ENCODE results near the gene ATP13A3. TPM values are rescaled to one million over a fixed set of nuclear protein-coding genes. Genes with fewer than 3 reads are reported as not detected.

The ATP13A3 gene
- total and polyA plus RNA-seq, 10 of the 15 experiments (the other 5 are each of a cell fraction or from before 2014, with no cell fraction given): 14.0 to 108 (median 69.5) TPM

- Histone ChIP-seq H3K4me2 (ENCODE audit: control insufficient read depth, insufficient read depth) (no peak overlapping the region), H3K27ac (ENCODE audit: control insufficient read depth, insufficient read depth) (no peak overlapping the region), H3K27me3 (replicated peaks in 1 of 2; ENCODE audit: control insufficient read depth in 2 of 2, insufficient read depth in 2 of 2, low read length in 1 of 2) (peaks cover 0 to 3% of the 10 kb centered on the region in 2 experiments; a peak in 2 of 4 replicates), H2AFZ (ENCODE audit: control insufficient read depth, low read depth, low read length) (no peak overlapping the region), H3K4me1 (ENCODE audit: control insufficient read depth, insufficient read depth, low read length) (no peaks in the 10 kb centered on the region), H3K4me3 (no peak overlapping the region), H3K36me3 (ENCODE audit: control insufficient read depth in 2 of 2, insufficient read depth in 2 of 2, low read length in 1 of 2) (no peaks in the 10 kb centered on the region), H3K9me3 (replicated peaks; ENCODE audit: control insufficient read depth, insufficient read depth, low read length) (no peaks in the 10 kb centered on the region), H3K79me2 (ENCODE audit: control insufficient read depth, insufficient read depth, low read length) (no peaks in the 10 kb centered on the region), H3K9ac (ENCODE audit: control insufficient read depth, insufficient read depth, low read length) (no peak overlapping the region), H4K20me1 (ENCODE audit: control insufficient read depth, insufficient read depth) (no peaks in the 10 kb centered on the region)
- in situ Hi-C loops (cut with MboI): no loop called here
- no TSS peak for BruUV-seq (replicated peaks)
- WGBS (ENCODE audit: insufficient coverage, insufficient replicate concordance, low lambda C conversion rate, missing lambda C conversion rate): 0% methylated on average over 2 of the region's 2 CpGs
- ChIA-PET CTCF (interaction anchor here (3.9 kb wide), 1 partner anchor 10 kb away, joined by 18 read pairs; no protein-coding TSS in a partner anchor), RAD21 (ENCODE audit: unreplicated experiment) (no interaction called here), POLR2A (no interaction called here), SMC1A (ENCODE audit: uncharacterized antibody, unreplicated experiment) (no interaction called here)
- ATAC-seq (no peak), FAIRE-seq (no peak), DNase-seq (ENCODE audit: low read depth, low spot score) (no peak)
- intact Hi-C loops (cut with micrococcal nuclease; ENCODE audit: unreplicated experiment): no loop called here
- TF ChIP-seq JUNB (IDR thresholded peaks at IDR 0.05) (no peak), SP1 (IDR thresholded peaks at IDR 0.05; ENCODE audit: low read depth, low read length) (no peak), CBFB (IDR thresholded peaks at IDR 0.05; ENCODE audit: low read depth) (no peak)
- TF ChIP-seq, protein P1, sequence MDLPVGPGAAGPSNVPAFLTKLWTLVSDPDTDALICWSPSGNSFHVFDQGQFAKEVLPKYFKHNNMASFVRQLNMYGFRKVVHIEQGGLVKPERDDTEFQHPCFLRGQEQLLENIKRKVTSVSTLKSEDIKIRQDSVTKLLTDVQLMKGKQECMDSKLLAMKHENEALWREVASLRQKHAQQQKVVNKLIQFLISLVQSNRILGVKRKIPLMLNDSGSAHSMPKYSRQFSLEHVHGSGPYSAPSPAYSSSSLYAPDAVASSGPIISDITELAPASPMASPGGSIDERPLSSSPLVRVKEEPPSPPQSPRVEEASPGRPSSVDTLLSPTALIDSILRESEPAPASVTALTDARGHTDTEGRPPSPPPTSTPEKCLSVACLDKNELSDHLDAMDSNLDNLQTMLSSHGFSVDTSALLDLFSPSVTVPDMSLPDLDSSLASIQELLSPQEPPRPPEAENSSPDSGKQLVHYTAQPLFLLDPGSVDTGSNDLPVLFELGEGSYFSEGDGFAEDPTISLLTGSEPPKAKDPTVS (IDR thresholded peaks at IDR 0.05; ENCODE audit: low read depth, low read length): no peak
Observed at GRCh38 chr3:194354315-194354714, 132.5 kb downstream of the ATP13A3 start.

Small RNA genes within 50 kb of the gene (small RNA-seq; reads per million reads assigned to genes)
- gene AC108676.2: not detected
- gene RNU6-1101P: not detected

Other genes with a start within 250 kb of the ATP13A3 start
- not detected in 2 replicates for gene CPN2, start 135.7 kb downstream of the ATP13A3 start, total RNA-seq (2014; rRNA removed)
- gene CPN2, start 135.7 kb downstream of the ATP13A3 start, total RNA-seq (2014; rRNA removed; fragmentation: Illumina TruSeq; extraction: Trizol): not detected in 2 replicates
- 0.05 TPM in 1 of 2 replicates, not detected in the other for gene CPN2, start 135.7 kb downstream of the ATP13A3 start, total RNA-seq (2021)
- not detected in 2 replicates for gene CPN2, start 135.7 kb downstream of the ATP13A3 start, polyA plus RNA-seq (2011; rRNA removed)
- gene CPN2, start 135.7 kb downstream of the ATP13A3 start, polyA plus RNA-seq (2014; fragmentation: Illumina TruSeq; extraction: Trizol): not detected in 2 replicates
- gene CPN2, start 135.7 kb downstream of the ATP13A3 start, polyA plus RNA-seq (2014; fragmentation: Nextera tagmentation; extraction: Ambion mirVana): not detected
- not detected in 2 replicates for gene CPN2, start 135.7 kb downstream of the ATP13A3 start, polyA plus RNA-seq (2014; rRNA removed)
- gene CPN2, start 135.7 kb downstream of the ATP13A3 start, polyA plus RNA-seq (2016; fragmentation: Nextera tagmentation; extraction: Ambion mirVana): not detected
- gene LRRC15, start 117.3 kb downstream of the ATP13A3 start, total RNA-seq (2014; rRNA removed): not detected in 2 replicates
- gene LRRC15, start 117.3 kb downstream of the ATP13A3 start, total RNA-seq (2014; rRNA removed; fragmentation: Illumina TruSeq; extraction: Trizol): not detected in 2 replicates
- not detected in 2 replicates for gene LRRC15, start 117.3 kb downstream of the ATP13A3 start, total RNA-seq (2021)
- not detected in 2 replicates for gene LRRC15, start 117.3 kb downstream of the ATP13A3 start, polyA plus RNA-seq (2011; rRNA removed)
- gene LRRC15, start 117.3 kb downstream of the ATP13A3 start, polyA plus RNA-seq (2014; fragmentation: Illumina TruSeq; extraction: Trizol): not detected in 2 replicates
- gene LRRC15, start 117.3 kb downstream of the ATP13A3 start, polyA plus RNA-seq (2014; fragmentation: Nextera tagmentation; extraction: Ambion mirVana): not detected
- not detected in 2 replicates for gene LRRC15, start 117.3 kb downstream of the ATP13A3 start, polyA plus RNA-seq (2014; rRNA removed)
- gene LRRC15, start 117.3 kb downstream of the ATP13A3 start, polyA plus RNA-seq (2016; fragmentation: Nextera tagmentation; extraction: Ambion mirVana): not detected
- gene GP5, start 87.7 kb downstream of the ATP13A3 start, total RNA-seq (2014; rRNA removed): not detected in 2 replicates
- not detected in 2 replicates for gene GP5, start 87.7 kb downstream of the ATP13A3 start, total RNA-seq (2014; rRNA removed; fragmentation: Illumina TruSeq; extraction: Trizol)
- 0.05 TPM in 1 of 2 replicates, not detected in the other for gene GP5, start 87.7 kb downstream of the ATP13A3 start, total RNA-seq (2021)
- not detected in 2 replicates for gene GP5, start 87.7 kb downstream of the ATP13A3 start, polyA plus RNA-seq (2011; rRNA removed)
- not detected in 2 replicates for gene GP5, start 87.7 kb downstream of the ATP13A3 start, polyA plus RNA-seq (2014; fragmentation: Illumina TruSeq; extraction: Trizol)
- gene GP5, start 87.7 kb downstream of the ATP13A3 start, polyA plus RNA-seq (2014; fragmentation: Nextera tagmentation; extraction: Ambion mirVana): not detected
- 0.06 TPM in 1 of 2 replicates, not detected in the other for gene GP5, start 87.7 kb downstream of the ATP13A3 start, polyA plus RNA-seq (2014; rRNA removed)
- not detected for gene GP5, start 87.7 kb downstream of the ATP13A3 start, polyA plus RNA-seq (2016; fragmentation: Nextera tagmentation; extraction: Ambion mirVana)
- 4.0 and 7.6 TPM in 2 replicates for gene TMEM44, start 146.4 kb upstream of the ATP13A3 start, total RNA-seq (2014; rRNA removed)
- 2.9 and 3.1 TPM in 2 replicates for gene TMEM44, start 146.4 kb upstream of the ATP13A3 start, total RNA-seq (2014; rRNA removed; fragmentation: Illumina TruSeq; extraction: Trizol)
- gene TMEM44, start 146.4 kb upstream of the ATP13A3 start, total RNA-seq (2021): 7.3 and 8.4 TPM in 2 replicates
- 0.57 and 0.69 TPM in 2 replicates for gene TMEM44, start 146.4 kb upstream of the ATP13A3 start, polyA plus RNA-seq (2011; rRNA removed)
- gene TMEM44, start 146.4 kb upstream of the ATP13A3 start, polyA plus RNA-seq (2014; fragmentation: Illumina TruSeq; extraction: Trizol): 2.9 and 4.9 TPM in 2 replicates
- gene TMEM44, start 146.4 kb upstream of the ATP13A3 start, polyA plus RNA-seq (2014; fragmentation: Nextera tagmentation; extraction: Ambion mirVana): 1 to 10 TPM in 1 of 2 experiments, under 1 TPM in 1; 0.89 to 1.1 TPM
- gene TMEM44, start 146.4 kb upstream of the ATP13A3 start, polyA plus RNA-seq (2014; rRNA removed): 7.7 and 8.3 TPM in 2 replicates
- 1 to 10 TPM; 1.9 to 4.1 TPM for gene TMEM44, start 146.4 kb upstream of the ATP13A3 start, polyA plus RNA-seq (2016; fragmentation: Nextera tagmentation; extraction: Ambion mirVana)
- 56.1 and 59.3 TPM in 2 replicates for gene LSG1, start 185.2 kb upstream of the ATP13A3 start, total RNA-seq (2014; rRNA removed)
- gene LSG1, start 185.2 kb upstream of the ATP13A3 start, total RNA-seq (2014; rRNA removed; fragmentation: Illumina TruSeq; extraction: Trizol): 57.0 and 58.6 TPM in 2 replicates
- gene LSG1, start 185.2 kb upstream of the ATP13A3 start, total RNA-seq (2021): 29.8 and 30.0 TPM in 2 replicates
- gene LSG1, start 185.2 kb upstream of the ATP13A3 start, polyA plus RNA-seq (2011; rRNA removed): 68.0 and 75.6 TPM in 2 replicates
- 65.8 and 76.8 TPM in 2 replicates for gene LSG1, start 185.2 kb upstream of the ATP13A3 start, polyA plus RNA-seq (2014; fragmentation: Illumina TruSeq; extraction: Trizol)
- gene LSG1, start 185.2 kb upstream of the ATP13A3 start, polyA plus RNA-seq (2014; fragmentation: Nextera tagmentation; extraction: Ambion mirVana): 10 to 100 TPM; 14.3 to 23.5 TPM
- 42.7 and 51.0 TPM in 2 replicates for gene LSG1, start 185.2 kb upstream of the ATP13A3 start, polyA plus RNA-seq (2014; rRNA removed)
- gene LSG1, start 185.2 kb upstream of the ATP13A3 start, polyA plus RNA-seq (2016; fragmentation: Nextera tagmentation; extraction: Ambion mirVana): 10 to 100 TPM; 52.9 to 55.8 TPM
- 2.5 and 3.5 TPM in 2 replicates for gene FAM43A, start 198.9 kb upstream of the ATP13A3 start, total RNA-seq (2014; rRNA removed)
- 0.88 and 0.94 TPM in 2 replicates for gene FAM43A, start 198.9 kb upstream of the ATP13A3 start, total RNA-seq (2014; rRNA removed; fragmentation: Illumina TruSeq; extraction: Trizol)
- 4.2 and 5.0 TPM in 2 replicates for gene FAM43A, start 198.9 kb upstream of the ATP13A3 start, total RNA-seq (2021)
- 0.92 and 1.0 TPM in 2 replicates for gene FAM43A, start 198.9 kb upstream of the ATP13A3 start, polyA plus RNA-seq (2011; rRNA removed)
- 0.41 and 1.00 TPM in 2 replicates for gene FAM43A, start 198.9 kb upstream of the ATP13A3 start, polyA plus RNA-seq (2014; fragmentation: Illumina TruSeq; extraction: Trizol)
- under 1 TPM; 0.27 to 0.58 TPM for gene FAM43A, start 198.9 kb upstream of the ATP13A3 start, polyA plus RNA-seq (2014; fragmentation: Nextera tagmentation; extraction: Ambion mirVana)
- 3.7 and 4.8 TPM in 2 replicates for gene FAM43A, start 198.9 kb upstream of the ATP13A3 start, polyA plus RNA-seq (2014; rRNA removed)
- 1 to 10 TPM; 1.3 to 1.6 TPM for gene FAM43A, start 198.9 kb upstream of the ATP13A3 start, polyA plus RNA-seq (2016; fragmentation: Nextera tagmentation; extraction: Ambion mirVana)